Sigmoid colon (tissue), 4 donors: ENCODE measurements around the gene TNFAIP8.

ENCODE experiments used
- CTCF ChIP-seq, 4 experiments: fragments of 450-650 bp in 3 of 4; fragments of 200-600 bp in 1 of 4; IDR thresholded peaks; one replicate each; pipeline ENCODE4 v1.5.1; 2016 to 2019; ENCODE audit warnings: antibody characterized with exemption in 4 of 4, mild to moderate bottlenecking in 3 of 4, moderate library complexity in 2 of 4
- EP300 ChIP-seq, 4 donors: sonication (generic); formaldehyde crosslinking; IDR thresholded peaks; one replicate each; pipeline ENCODE4 v1.6.1; 2017; ENCODE audit warnings: antibody characterized with exemption in 4 of 4
- POLR2A ChIP-seq, 2 donors: fragments of 450-650 bp; IDR thresholded peaks; one replicate each; pipeline ENCODE4 v1.6.1; 2016; ENCODE audit warnings: antibody characterized with exemption in 2 of 2, mild to moderate bottlenecking in 2 of 2, moderate library complexity in 2 of 2
- POLR2AphosphoS5 ChIP-seq, 4 donors: sonication (generic); formaldehyde crosslinking; IDR thresholded peaks; one replicate each; pipeline ENCODE4 v1.6.1; 2017; ENCODE audit warnings: antibody characterized with exemption in 4 of 4

- TF ChIP-seq POLR2AphosphoS5 (IDR thresholded peaks at IDR 0.05) = peak in 3 of 4 donors; percentile 7 to 56 (median 43)
- TF ChIP-seq CTCF (IDR thresholded peaks at IDR 0.05) = no peak
- no peak for TF ChIP-seq EP300 (IDR thresholded peaks at IDR 0.05)
- no peak for TF ChIP-seq POLR2A (IDR thresholded peaks at IDR 0.05)
Measured at GRCh38 chr5:119343052-119343451, 12.8 kb upstream of the TNFAIP8 start.
